Right forelimb (tissue), 1 donor: ENCODE data around the gene GMDS.

Source experiments
- DNase-seq: peaks from one replicate; pipeline ENCODE4 v3.0.0-alpha.2; 2018

GMDS gene

GRCh38 chr6:2085657-2086056, 159.7 kb downstream of the GMDS start:
- DNase-seq, result no peak

DNA sequence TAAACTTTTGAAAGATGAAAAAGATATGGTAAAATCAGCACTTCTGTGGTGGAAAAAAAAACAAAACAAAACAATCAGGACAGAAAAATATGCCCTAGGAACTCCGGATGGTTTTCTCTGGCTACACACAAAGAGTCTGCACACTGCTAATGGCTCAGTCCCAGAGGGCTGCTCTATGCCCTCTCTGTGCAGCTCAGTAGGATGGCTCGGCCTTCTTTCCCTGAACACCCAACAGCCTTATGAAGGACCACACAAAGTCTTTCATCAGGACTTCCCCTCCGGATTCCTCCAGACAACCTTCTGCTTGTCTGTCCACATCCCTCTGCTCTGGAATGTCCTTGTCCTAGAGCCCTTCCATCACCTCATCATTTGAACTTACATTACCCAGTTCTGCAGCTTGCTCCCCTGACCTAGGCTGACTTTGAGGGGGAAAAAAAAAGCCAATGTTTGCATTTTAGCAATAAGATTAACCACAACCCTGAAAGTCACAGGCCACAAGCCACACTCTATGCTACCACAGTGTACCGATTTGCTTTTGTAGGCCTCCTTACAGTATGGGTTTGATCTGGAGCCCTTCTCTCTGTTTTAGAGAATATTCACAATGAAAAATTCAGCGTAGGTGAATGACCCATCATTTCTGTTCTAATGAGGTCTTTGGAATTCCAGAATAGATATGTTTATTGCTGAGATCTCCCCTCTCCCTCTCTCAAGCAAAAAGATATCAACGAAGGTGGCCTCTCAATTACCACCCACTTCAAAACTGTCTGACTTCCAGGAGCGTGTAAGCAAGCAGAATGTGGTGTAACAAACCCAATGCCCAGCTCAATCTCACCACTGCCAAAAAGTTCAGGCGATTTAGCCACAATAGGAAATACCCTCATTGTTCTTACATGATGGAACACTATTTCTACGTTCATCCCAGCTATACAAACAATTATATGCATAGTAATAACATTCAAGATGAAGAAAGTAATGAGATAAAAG, 164.0 kb downstream of the GMDS start:
- no peak for DNase-seq

DNA sequence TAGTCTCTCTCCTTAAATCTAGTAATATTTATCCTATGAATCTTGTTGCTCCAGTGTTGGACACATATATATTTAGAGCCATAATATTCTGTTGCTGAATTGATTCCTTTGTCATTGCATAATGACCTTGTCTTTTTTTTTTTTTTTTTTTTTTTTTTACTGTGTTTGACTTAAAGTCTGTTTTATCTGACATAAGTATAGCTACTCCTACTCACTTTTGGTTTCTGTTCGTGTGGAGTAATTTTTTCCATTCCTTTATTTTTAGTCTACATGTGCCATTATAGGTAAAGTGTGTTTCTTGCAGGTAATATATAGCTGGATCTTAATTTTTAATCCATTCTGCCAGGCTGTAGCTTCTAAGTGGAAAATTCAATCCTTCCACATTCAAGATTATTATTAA, 166.5 kb downstream of the GMDS start:
- no peak for DNase-seq

GRCh38 chr6:2077826-2078225, 167.6 kb downstream of the GMDS start:
- no peak for DNase-seq

- DNase-seq, result no peak
Measured at GRCh38 chr6:2073476-2073875, 171.9 kb downstream of the GMDS start.

GRCh38 chr6:2072453-2072852, 173.0 kb downstream of the GMDS start:
- no peak for DNase-seq

DNA sequence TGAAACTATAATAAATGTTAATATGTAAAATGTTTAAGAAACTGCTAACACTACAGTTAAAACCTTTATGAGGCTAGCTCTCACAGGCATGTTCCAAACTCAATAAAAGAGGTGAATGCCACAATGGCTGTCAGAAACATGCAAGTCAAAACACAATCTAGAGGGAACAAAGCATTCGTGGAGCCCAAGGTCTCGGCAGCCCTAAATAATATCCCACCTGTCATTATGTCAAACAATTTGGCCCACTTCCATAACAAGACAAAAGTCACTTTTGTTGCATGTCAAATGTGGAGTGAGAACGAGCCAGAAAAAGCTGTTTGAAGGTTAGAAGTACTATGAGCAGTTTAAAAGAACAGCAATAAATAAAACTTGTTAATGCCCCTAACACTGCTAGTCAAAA, 181.9 kb downstream of the GMDS start:
- no peak for DNase-seq

- no peak for DNase-seq
Measured at GRCh38 chr6:2061880-2062279, 183.5 kb downstream of the GMDS start.

DNA sequence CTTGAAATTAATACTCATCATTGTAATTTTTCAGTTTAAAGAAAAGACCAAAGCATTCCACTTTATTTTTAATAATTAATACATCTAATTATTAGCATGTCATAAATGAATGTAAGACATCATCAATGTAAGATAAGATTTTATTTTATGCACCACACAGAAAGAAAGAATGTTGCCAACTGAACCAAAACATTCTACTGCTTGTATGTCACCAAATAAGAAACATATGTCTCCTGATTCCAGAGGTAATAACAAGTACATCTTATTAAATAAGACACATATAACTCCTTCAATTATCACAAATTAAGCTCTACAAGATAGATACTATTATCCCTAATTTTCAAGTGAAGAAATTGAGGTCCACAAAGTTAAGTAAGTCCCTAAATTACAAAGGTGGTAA, 189.5 kb downstream of the GMDS start:
- DNase-seq, result no peak

DNA sequence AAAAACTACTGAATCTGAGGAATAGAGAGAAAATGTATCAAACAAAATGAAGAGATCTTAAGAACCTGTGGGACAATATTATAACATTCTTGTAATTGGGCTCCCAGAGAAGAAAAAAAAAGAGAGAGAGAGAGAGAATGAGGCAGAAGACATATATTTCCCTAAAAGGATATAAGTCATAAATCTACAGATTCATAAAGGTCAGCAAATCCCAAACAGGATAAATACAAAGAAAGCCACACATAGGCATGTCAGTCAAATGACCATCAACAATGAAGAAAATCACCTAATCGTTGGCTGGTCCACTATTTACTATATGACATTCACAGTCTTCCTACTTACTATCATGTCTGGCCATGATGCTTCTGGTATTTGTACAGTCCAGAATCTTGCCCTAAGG, 190.3 kb downstream of the GMDS start:
- DNase-seq, result no peak

- DNase-seq, result no peak
Measured at GRCh38 chr6:2054516-2055067, 190.8 kb downstream of the GMDS start.

- no peak for DNase-seq
Measured at GRCh38 chr6:2053691-2054090, 191.7 kb downstream of the GMDS start.

- no peak for DNase-seq
Measured at GRCh38 chr6:2047855-2048254, 197.6 kb downstream of the GMDS start.

- no peak for DNase-seq
Measured at GRCh38 chr6:2044192-2044591, 201.2 kb downstream of the GMDS start.

- DNase-seq, result no peak
Measured at GRCh38 chr6:2042956-2043648, 202.3 kb downstream of the GMDS start.

DNA sequence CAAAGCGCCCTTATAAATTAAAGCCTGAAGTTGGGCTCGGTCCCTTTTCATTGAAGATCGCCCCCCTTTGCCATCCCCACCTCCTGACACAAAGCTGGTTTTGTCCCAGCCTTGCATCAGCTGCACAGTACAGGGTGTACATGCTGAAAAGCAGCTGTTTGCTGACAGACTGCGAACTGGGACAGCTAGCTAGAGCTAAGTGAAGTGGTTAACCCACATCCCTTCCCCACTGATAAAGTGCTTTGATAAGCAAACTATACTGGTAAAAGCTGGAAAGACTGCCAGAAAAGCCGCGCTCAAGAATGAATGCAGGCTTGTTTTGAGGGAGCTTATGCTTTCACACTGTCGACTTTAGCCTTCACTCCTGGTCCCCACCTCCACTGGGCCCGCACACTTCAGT, 207.3 kb downstream of the GMDS start:
- DNase-seq, result no peak

DNA sequence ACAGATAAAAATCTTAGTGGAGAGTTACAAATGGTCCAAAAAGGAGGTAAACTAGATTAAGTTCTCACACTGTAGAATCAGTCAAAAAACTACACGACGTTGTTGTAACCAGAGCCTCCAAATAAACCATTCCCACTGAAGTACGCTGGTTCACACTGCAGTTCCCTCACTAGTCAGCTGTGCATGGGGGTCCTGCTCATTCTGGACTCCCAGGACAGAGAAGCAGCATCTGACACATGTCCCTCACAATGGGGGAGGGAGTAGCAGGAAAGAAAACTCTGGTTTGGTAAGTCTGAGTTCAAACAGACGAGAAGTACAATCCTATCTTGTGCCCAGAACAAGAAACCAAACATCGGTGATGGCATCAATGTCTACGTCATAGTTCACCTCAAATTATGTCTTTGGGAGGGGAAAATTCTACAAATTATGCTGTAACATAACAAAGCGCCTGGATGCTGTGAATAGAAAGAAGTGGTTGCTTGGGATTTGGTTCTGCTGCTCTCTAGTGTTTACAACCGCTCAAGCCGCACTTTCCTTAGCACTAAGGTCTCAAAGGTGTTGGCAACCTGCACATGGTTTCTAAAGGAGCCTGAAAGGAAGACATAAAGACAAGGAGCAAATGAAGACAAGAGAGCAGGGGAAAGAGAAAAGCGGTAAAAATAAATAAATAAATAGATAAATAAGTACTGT, 208.0 kb downstream of the GMDS start:
- DNase-seq, result no peak

GRCh38 chr6:2036710-2037023, 208.7 kb downstream of the GMDS start:
- no peak for DNase-seq

- no peak for DNase-seq
Measured at GRCh38 chr6:2035826-2036709, 209.3 kb downstream of the GMDS start.

DNA sequence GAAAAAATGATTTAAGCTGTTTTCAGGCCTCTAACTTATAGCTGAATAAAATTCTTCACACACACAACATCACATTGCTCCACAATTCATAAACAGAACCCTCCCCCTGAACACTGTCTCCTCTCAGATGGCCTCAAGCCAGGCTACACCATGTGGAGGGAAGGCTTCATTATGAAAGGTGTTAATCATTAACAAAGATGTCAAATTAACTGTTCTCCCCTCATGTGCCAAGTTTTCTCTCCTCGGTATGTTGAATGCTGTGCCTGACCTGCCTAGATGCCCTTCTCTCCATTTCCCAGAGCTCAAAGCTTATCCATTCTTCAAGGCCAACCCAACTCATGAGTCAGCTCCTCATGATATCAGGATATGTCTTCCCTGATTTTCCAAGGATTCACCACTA, 210.4 kb downstream of the GMDS start:
- no peak for DNase-seq

- DNase-seq, result no peak
Measured at GRCh38 chr6:2034256-2034655, 211.1 kb downstream of the GMDS start.

- DNase-seq, result no peak
Measured at GRCh38 chr6:2033544-2033943, 211.9 kb downstream of the GMDS start.
